ENCODE results near the gene BAX. TPM values are rescaled to one million over a fixed set of nuclear protein-coding genes. Genes with fewer than 3 reads are reported as not detected.

BAX gene
- total and polyA plus RNA-seq, 8 donors = 20.3 to 48.1 (median 30.7) TPM

- H3K27me3 ChIP-seq = no peaks in the 10 kb centered on the region
- no peaks in the 10 kb centered on the region for H3K4me1 ChIP-seq
- H3K4me3 ChIP-seq = no peak overlapping the region
- DNase-seq (no peak), ATAC-seq (no peak), FAIRE-seq (no peak)
- no peak for TF ChIP-seq CTCF (IDR thresholded peaks at IDR 0.05)
- no peaks in the 10 kb centered on the region for H3K9me3 ChIP-seq
- WGBS, 2 donors = 86 to 90% methylated on average over 3 of the region's 3 CpGs
- intact Hi-C loops (cut with DNase I) = no loop called here
- H3K36me3 ChIP-seq = no peaks in the 10 kb centered on the region
- no peak overlapping the region for H3K27ac ChIP-seq
Observed at GRCh38 chr19:48950159-48950558, 4.5 kb upstream of the BAX start.

- Histone ChIP-seq H3K9me3 (no peaks in the 10 kb centered on the region), H3K27ac (no peak overlapping the region), H3K4me1 (peaks cover 0 to 6% (median 4%) of the 10 kb centered on the region in 3 donors), H3K4me3 (no peak overlapping the region), H3K27me3 (no peaks in the 10 kb centered on the region), H3K36me3 (no peaks in the 10 kb centered on the region)
- ATAC-seq (no peak), DNase-seq (no peak), FAIRE-seq (no peak)
- intact Hi-C loops (cut with DNase I) = no loop called here
- TF ChIP-seq CTCF (IDR thresholded peaks at IDR 0.05) = no peak
- WGBS, 2 donors = 48 to 50% methylated on average over 9 of the region's 9 CpGs
Observed at GRCh38 chr19:48950830-48951519, 3.7 kb upstream of the BAX start.

- Histone ChIP-seq H3K9me3 (no peaks in the 10 kb centered on the region), H3K36me3 (no peaks in the 10 kb centered on the region), H3K4me3 (no peak overlapping the region), H3K4me1 (peaks cover 0 to 6% (median 4%) of the 10 kb centered on the region in 3 donors), H3K27ac (no peak overlapping the region), H3K27me3 (no peaks in the 10 kb centered on the region)
- FAIRE-seq (no peak), ATAC-seq (no peak), DNase-seq (no peak)
- 80 to 89% methylated on average over 4 of the region's 4 CpGs for WGBS, 2 donors
- no peak for TF ChIP-seq CTCF (IDR thresholded peaks at IDR 0.05)
- intact Hi-C loops (cut with DNase I) = no loop called here
Observed at GRCh38 chr19:48953141-48953540, 1.5 kb upstream of the BAX start.

- FAIRE-seq (no peak), ATAC-seq (peak in 2 of 4 donors; percentile 17 to 29), DNase-seq (peak in 1 of 6 donors; percentile 27)
- H3K27ac ChIP-seq = peak overlapping the region in 2 of 4 donors; percentile 19 to 63
- peak overlapping the region; percentile 72 to 92 (median 82) for H3K4me3 ChIP-seq
- intact Hi-C loops (cut with DNase I) = no loop called here
- no peak for TF ChIP-seq CTCF (IDR thresholded peaks at IDR 0.05)
- peaks cover 0 to 6% (median 4%) of the 10 kb centered on the region in 3 donors for H3K4me1 ChIP-seq
- 50 to 52% methylated on average over 11 of the region's 11 CpGs for WGBS, 2 donors
- no peaks in the 10 kb centered on the region for H3K27me3 ChIP-seq
- no peaks in the 10 kb centered on the region for H3K9me3 ChIP-seq
- H3K36me3 ChIP-seq = no peaks in the 10 kb centered on the region
Observed at GRCh38 chr19:48953990-48954594, 583 bp upstream of the BAX start.

Measured in pancreas (tissue), 10 donors.